HEK293 (cell line): ENCODE data around the gene CEP112.

Experiments
- CTCF ChIA-PET: fragments of 350-600 bp; formaldehyde crosslinking; extraction: SDS; loops from one replicate; lab custom pipeline; 2021; ENCODE audit warnings: antibody characterized with exemption; lab: Yijun Ruan, JAX
- POLR2A ChIA-PET: fragments of 300-600 bp; formaldehyde crosslinking; extraction: SDS; loops from one replicate; lab custom pipeline; 2020; ENCODE audit warnings: antibody characterized with exemption, inconsistent platforms; lab: Yijun Ruan, JAX
- H3K27ac ChIP-seq: fragments of 200-500 bp; sonication (Bioruptor generic); 2 replicates; pipeline ENCODE4 v1.5.1; 2014; ENCODE audit warnings: low read depth, low read length, control low read depth, inconsistent platforms; ENCODE audit errors: extremely low read depth
- H3K36me3 ChIP-seq, 2 experiments: fragments of 200-500 bp in 1 of 2; sonication (Bioruptor generic) in 1 of 2; 1 replicate in 1 of 2; 2 replicates in 1 of 2; pipeline ENCODE4 v1.5.1; 2014 to 2017; ENCODE audit warnings: inconsistent platforms in 2 of 2, low read length in 2 of 2; ENCODE audit not compliant: control insufficient read depth in 2 of 2, insufficient read depth in 1 of 2
- H3K4me1 ChIP-seq: fragments of 200-500 bp; sonication (Bioruptor generic); 2 replicates; pipeline ENCODE4 v1.5.1; 2014; ENCODE audit warnings: mild to moderate bottlenecking, low read length, inconsistent platforms; ENCODE audit not compliant: control insufficient read depth, insufficient read depth
- H3K4me3 ChIP-seq: 2 replicates; pipeline ENCODE4 v1.5.1; 2011; ENCODE audit warnings: low read depth, mild to moderate bottlenecking, control low read depth, low read length, moderate library complexity
- H3K9me3 ChIP-seq: fragments of 200-500 bp; sonication (Bioruptor generic); 2 replicates; pipeline ENCODE4 v1.5.1; 2014; ENCODE audit warnings: low read depth, low read length, inconsistent platforms; ENCODE audit not compliant: control insufficient read depth, insufficient read depth
- ATF2 ChIP-seq: fragments of 450-650 bp; formaldehyde crosslinking; IDR thresholded peaks from 2 replicates; pipeline ENCODE4 v1.5.1; 2016; ENCODE audit warnings: missing biosample characterization, missing genetic modification characterization, low read depth
- EGR2 ChIP-seq: fragments of 450-650 bp; formaldehyde crosslinking; IDR thresholded peaks from 2 replicates; pipeline ENCODE4 v1.5.1; 2016; ENCODE audit warnings: low read depth, missing biosample characterization, missing genetic modification characterization
- FEZF1 ChIP-seq: fragments of 450-650 bp; formaldehyde crosslinking; IDR thresholded peaks from 2 replicates; pipeline ENCODE4 v1.5.1; 2016; ENCODE audit warnings: missing biosample characterization, missing genetic modification characterization
- KLF8 ChIP-seq: fragments of 450-650 bp; formaldehyde crosslinking; IDR thresholded peaks from 2 replicates; pipeline ENCODE4 v1.5.1; 2016; ENCODE audit warnings: missing biosample characterization, missing genetic modification characterization
- PRDM1 ChIP-seq: fragments of 450-650 bp; formaldehyde crosslinking; IDR thresholded peaks from 2 replicates; pipeline ENCODE4; 2016; ENCODE audit warnings: missing biosample characterization, missing genetic modification characterization
- SCRT1 ChIP-seq: fragments of 450-650 bp; formaldehyde crosslinking; IDR thresholded peaks from 2 replicates; pipeline ENCODE4 v1.5.1; 2016; ENCODE audit warnings: missing biosample characterization, missing genetic modification characterization, borderline replicate concordance
- SP7 ChIP-seq: fragments of 450-650 bp; formaldehyde crosslinking; IDR thresholded peaks from 2 replicates; pipeline ENCODE4 v1.5.1; 2016; ENCODE audit warnings: missing biosample characterization, missing genetic modification characterization
- ZIC2 ChIP-seq: fragments of 450-650 bp; formaldehyde crosslinking; IDR thresholded peaks from 2 replicates; pipeline ENCODE4 v1.5.1; 2016; ENCODE audit warnings: missing biosample characterization, missing genetic modification characterization
- ZNF146 ChIP-seq: fragments of 450-650 bp; formaldehyde crosslinking; IDR thresholded peaks from 2 replicates; pipeline ENCODE4 v1.5.1; 2016; ENCODE audit warnings: missing biosample characterization, missing genetic modification characterization
- ZNF211 ChIP-seq: fragments of 450-650 bp; formaldehyde crosslinking; IDR thresholded peaks from 2 replicates; pipeline ENCODE4 v1.5.1; 2016; ENCODE audit warnings: low read depth, missing biosample characterization, missing genetic modification characterization
- ZNF248 ChIP-seq: fragments of 450-650 bp; formaldehyde crosslinking; IDR thresholded peaks from 2 replicates; pipeline ENCODE4 v1.5.1; 2017; ENCODE audit warnings: missing biosample characterization, missing genetic modification characterization
- ZNF350 ChIP-seq: fragments of 450-650 bp; formaldehyde crosslinking; IDR thresholded peaks from 2 replicates; pipeline ENCODE4 v1.5.0; 2017; ENCODE audit warnings: missing biosample characterization, mild to moderate bottlenecking, missing genetic modification characterization
- ZNF404 ChIP-seq: fragments of 450-650 bp; formaldehyde crosslinking; IDR thresholded peaks from 2 replicates; pipeline ENCODE4 v1.5.1; 2017; ENCODE audit warnings: missing biosample characterization, missing genetic modification characterization
- ZNF514 ChIP-seq: fragments of 450-650 bp; formaldehyde crosslinking; IDR thresholded peaks from 2 replicates; pipeline ENCODE4 v1.5.1; 2016; ENCODE audit warnings: missing biosample characterization, missing genetic modification characterization
- ZNF624 ChIP-seq: fragments of 450-650 bp; formaldehyde crosslinking; IDR thresholded peaks from 2 replicates; pipeline ENCODE4 v1.5.1; 2017; ENCODE audit warnings: missing biosample characterization, missing genetic modification characterization
- ZNF830 ChIP-seq: fragments of 450-650 bp; IDR thresholded peaks from 2 replicates; pipeline ENCODE4 v1.5.0; 2018; ENCODE audit warnings: missing biosample characterization, missing genetic modification characterization, low read depth, mild to moderate bottlenecking, moderate library complexity
- TF ChIP-seq, protein P1 (sequence below): fragments of 450-650 bp; formaldehyde crosslinking; IDR thresholded peaks from 2 replicates; pipeline ENCODE4 v1.5.1; 2017; ENCODE audit warnings: missing biosample characterization, missing genetic modification characterization
- TF ChIP-seq, protein P2 (sequence below): fragments of 450-650 bp; IDR thresholded peaks from 2 replicates; pipeline ENCODE4 v1.5.1; 2018; ENCODE audit warnings: missing biosample characterization, missing genetic modification characterization
- TF ChIP-seq, protein P3 (sequence below): fragments of 450-650 bp; formaldehyde crosslinking; IDR thresholded peaks from 2 replicates; pipeline ENCODE4 v1.5.1; 2016; ENCODE audit warnings: missing biosample characterization, missing genetic modification characterization
- TF ChIP-seq, protein P4 (sequence below): fragments of 450-650 bp; formaldehyde crosslinking; IDR thresholded peaks from 2 replicates; pipeline ENCODE4 v1.5.0; 2017; ENCODE audit warnings: missing biosample characterization, missing genetic modification characterization, borderline replicate concordance

Gene CEP112

DNA sequence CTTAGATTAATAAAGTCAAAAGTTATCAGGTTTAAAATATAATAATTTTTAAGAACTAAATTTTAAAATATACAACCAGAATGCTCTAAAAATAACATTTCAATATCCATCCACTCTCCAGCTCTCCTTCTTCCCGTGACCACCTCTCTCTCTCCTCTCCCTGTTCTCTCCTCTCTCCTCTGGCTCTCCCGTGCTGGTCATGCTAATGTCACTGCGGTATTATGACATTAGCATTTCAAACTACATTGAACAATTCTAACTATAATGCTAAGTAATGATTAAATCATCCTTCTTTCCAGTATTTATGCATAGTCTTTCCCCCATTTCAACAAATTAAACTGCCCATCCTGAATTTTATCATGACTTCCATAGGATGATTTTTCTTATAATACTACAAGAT lies 154.7 kb downstream of the CEP112 start (continued):
- TF ChIP-seq, protein P1, sequence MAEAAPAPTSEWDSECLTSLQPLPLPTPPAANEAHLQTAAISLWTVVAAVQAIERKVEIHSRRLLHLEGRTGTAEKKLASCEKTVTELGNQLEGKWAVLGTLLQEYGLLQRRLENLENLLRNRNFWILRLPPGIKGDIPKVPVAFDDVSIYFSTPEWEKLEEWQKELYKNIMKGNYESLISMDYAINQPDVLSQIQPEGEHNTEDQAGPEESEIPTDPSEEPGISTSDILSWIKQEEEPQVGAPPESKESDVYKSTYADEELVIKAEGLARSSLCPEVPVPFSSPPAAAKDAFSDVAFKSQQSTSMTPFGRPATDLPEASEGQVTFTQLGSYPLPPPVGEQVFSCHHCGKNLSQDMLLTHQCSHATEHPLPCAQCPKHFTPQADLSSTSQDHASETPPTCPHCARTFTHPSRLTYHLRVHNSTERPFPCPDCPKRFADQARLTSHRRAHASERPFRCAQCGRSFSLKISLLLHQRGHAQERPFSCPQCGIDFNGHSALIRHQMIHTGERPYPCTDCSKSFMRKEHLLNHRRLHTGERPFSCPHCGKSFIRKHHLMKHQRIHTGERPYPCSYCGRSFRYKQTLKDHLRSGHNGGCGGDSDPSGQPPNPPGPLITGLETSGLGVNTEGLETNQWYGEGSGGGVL: no peak
- TF ChIP-seq ZIC2 (tag by site-specific recombination): no peak
- TF ChIP-seq, protein P2, sequence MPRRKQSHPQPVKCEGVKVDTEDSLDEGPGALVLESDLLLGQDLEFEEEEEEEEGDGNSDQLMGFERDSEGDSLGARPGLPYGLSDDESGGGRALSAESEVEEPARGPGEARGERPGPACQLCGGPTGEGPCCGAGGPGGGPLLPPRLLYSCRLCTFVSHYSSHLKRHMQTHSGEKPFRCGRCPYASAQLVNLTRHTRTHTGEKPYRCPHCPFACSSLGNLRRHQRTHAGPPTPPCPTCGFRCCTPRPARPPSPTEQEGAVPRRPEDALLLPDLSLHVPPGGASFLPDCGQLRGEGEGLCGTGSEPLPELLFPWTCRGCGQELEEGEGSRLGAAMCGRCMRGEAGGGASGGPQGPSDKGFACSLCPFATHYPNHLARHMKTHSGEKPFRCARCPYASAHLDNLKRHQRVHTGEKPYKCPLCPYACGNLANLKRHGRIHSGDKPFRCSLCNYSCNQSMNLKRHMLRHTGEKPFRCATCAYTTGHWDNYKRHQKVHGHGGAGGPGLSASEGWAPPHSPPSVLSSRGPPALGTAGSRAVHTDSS (tag by site-specific recombination): no peak

DNA sequence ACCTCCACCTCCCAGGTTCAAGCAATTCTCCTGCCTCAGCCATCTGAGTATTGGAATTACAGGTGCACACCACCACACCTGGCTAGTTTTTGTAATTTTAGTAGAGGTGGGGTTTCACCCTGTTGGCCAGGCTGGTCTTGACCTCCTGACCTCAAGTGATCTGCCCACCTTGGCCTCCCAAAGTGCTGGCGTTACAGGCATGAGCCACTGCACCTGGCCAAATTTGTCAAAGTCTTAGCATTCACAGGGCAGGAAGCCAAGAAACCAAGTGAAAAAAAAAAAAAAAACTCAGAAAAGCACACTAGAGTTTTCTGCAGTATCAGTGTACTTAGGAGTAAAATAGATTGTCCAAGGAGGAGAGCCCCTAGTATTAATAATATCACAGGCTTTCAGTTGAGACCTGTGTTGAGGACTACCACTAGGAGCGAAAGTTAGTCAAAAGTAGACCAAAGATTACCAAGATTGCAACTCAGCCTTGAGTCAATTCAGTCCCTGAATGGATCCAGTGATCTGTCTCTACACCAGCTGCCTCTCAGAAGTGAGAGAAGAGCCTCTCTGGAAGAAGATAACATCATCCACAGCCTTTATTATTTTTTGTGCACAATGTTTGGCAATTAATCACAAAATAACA lies 159.7 kb downstream of the CEP112 start:
- Histone ChIP-seq H3K9me3 (no peaks in the 10 kb centered on the region), H3K27ac (no peak overlapping the region), H3K4me3 (no peak overlapping the region), H3K36me3 (peaks cover 8 to 10% of the 10 kb centered on the region in 2 experiments; a peak in 2 of 3 replicates), H3K4me1 (no peaks in the 10 kb centered on the region)
- POLR2A ChIA-PET: no interaction called here
- CTCF ChIA-PET: no interaction called here
- TF ChIP-seq ZNF830 (tag by site-specific recombination) (no peak), ZNF248 (no peak), ZNF211 (tag by site-specific recombination) (no peak), SCRT1 (tag by site-specific recombination) (no peak), ATF2 (tag by site-specific recombination) (no peak), KLF8 (tag by site-specific recombination) (no peak)
- TF ChIP-seq, protein P3, sequence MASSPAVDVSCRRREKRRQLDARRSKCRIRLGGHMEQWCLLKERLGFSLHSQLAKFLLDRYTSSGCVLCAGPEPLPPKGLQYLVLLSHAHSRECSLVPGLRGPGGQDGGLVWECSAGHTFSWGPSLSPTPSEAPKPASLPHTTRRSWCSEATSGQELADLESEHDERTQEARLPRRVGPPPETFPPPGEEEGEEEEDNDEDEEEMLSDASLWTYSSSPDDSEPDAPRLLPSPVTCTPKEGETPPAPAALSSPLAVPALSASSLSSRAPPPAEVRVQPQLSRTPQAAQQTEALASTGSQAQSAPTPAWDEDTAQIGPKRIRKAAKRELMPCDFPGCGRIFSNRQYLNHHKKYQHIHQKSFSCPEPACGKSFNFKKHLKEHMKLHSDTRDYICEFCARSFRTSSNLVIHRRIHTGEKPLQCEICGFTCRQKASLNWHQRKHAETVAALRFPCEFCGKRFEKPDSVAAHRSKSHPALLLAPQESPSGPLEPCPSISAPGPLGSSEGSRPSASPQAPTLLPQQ: no peak

- Histone ChIP-seq H3K4me1 (no peaks in the 10 kb centered on the region), H3K27ac (no peak overlapping the region), H3K9me3 (no peaks in the 10 kb centered on the region; the same call in 1 of the 2 replicates), H3K36me3 (peaks cover 12 to 23% of the 10 kb centered on the region in 2 experiments), H3K4me3 (no peak overlapping the region)
- no peak for TF ChIP-seq ZNF624 (tag by site-specific recombination)
- no peak for TF ChIP-seq PRDM1
- ChIA-PET CTCF (no interaction called here), POLR2A (no interaction called here)
Measured at GRCh38 chr17:66025551-66025950, 166.4 kb downstream of the CEP112 start.

GRCh38 chr17:66021757-66022156 lies 170.2 kb downstream of the CEP112 start:
- peaks cover 4 to 22% of the 10 kb centered on the region in 2 experiments for H3K36me3 ChIP-seq
- H3K4me3 ChIP-seq: no peak overlapping the region
- CTCF ChIA-PET: interaction anchor here (0.7 kb wide), 1 partner anchor 1035 kb away, joined by 4 read pairs; no protein-coding TSS in a partner anchor
- POLR2A ChIA-PET: no interaction called here
- no peaks in the 10 kb centered on the region for H3K4me1 ChIP-seq
- no peaks in the 10 kb centered on the region; the same call in 1 of the 2 replicates for H3K9me3 ChIP-seq
- H3K27ac ChIP-seq: no peak overlapping the region
- TF ChIP-seq, protein P4, sequence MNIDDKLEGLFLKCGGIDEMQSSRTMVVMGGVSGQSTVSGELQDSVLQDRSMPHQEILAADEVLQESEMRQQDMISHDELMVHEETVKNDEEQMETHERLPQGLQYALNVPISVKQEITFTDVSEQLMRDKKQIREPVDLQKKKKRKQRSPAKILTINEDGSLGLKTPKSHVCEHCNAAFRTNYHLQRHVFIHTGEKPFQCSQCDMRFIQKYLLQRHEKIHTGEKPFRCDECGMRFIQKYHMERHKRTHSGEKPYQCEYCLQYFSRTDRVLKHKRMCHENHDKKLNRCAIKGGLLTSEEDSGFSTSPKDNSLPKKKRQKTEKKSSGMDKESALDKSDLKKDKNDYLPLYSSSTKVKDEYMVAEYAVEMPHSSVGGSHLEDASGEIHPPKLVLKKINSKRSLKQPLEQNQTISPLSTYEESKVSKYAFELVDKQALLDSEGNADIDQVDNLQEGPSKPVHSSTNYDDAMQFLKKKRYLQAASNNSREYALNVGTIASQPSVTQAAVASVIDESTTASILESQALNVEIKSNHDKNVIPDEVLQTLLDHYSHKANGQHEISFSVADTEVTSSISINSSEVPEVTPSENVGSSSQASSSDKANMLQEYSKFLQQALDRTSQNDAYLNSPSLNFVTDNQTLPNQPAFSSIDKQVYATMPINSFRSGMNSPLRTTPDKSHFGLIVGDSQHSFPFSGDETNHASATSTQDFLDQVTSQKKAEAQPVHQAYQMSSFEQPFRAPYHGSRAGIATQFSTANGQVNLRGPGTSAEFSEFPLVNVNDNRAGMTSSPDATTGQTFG (tag by site-specific recombination): no peak
- TF ChIP-seq SP7 (no peak), ZNF514 (tag by site-specific recombination) (no peak), ZNF146 (tag by site-specific recombination) (no peak), ZNF404 (no peak), EGR2 (tag by site-specific recombination) (no peak), ZNF350 (tag by site-specific recombination) (no peak), FEZF1 (tag by site-specific recombination) (no peak)
